PC-3 (cell line): ENCODE data around the gene NPHP3. TPM values are rescaled to one million over a fixed set of nuclear protein-coding genes. Genes with fewer than 3 reads are reported as not detected.

Experiments
- ATAC-seq: fragments of 200-7000 bp; cut with Tn5 transposase; 2 replicates; pipeline ENCODE4 v1.9.1; 2020; ENCODE audit warnings: mild to moderate bottlenecking, moderate library complexity
- BruUV-seq: library from RNA; stranded (reverse); fragments of 400-500 nt; replicated peaks from 2 replicates; lab custom pipeline; 2021; lab: Mats Ljungman, UMichigan
- CTCF ChIA-PET: fragments of 300-600 bp; sonication (Branson Sonifier 250); formaldehyde crosslinking; loops from one replicate; lab custom pipeline; 2022; ENCODE audit warnings: antibody characterized with exemption; lab: Charles Lee
- POLR2A ChIA-PET: fragments of 300-600 bp; sonication (Branson Sonifier 250); formaldehyde crosslinking; loops from one replicate; lab custom pipeline; 2022; ENCODE audit warnings: antibody characterized with exemption; ENCODE audit not compliant: unreplicated experiment; lab: Charles Lee
- DNase-seq: peaks from one replicate; pipeline ENCODE4 v3.0.0-alpha.2; 2015
- H2AFZ ChIP-seq: fragments of 300-600 bp; sonication (generic); 2 replicates; pipeline ENCODE4 v1.6.0; 2016; ENCODE audit warnings: antibody characterized with exemption, low read length
- H3F3A ChIP-seq: fragments of 300-600 bp; sonication (generic); one replicate; pipeline ENCODE4 v1.6.0; 2017; ENCODE audit warnings: antibody characterized with exemption, low read length, control low read depth, mild to moderate bottlenecking; ENCODE audit not compliant: unreplicated experiment
- H3K27ac ChIP-seq: fragments of 300-600 bp; sonication (generic); 2 replicates; pipeline ENCODE4 v1.5.1; 2016; ENCODE audit warnings: mild to moderate bottlenecking, low read length
- H3K27me3 ChIP-seq: fragments of 300-600 bp; sonication (generic); 2 replicates; pipeline ENCODE4 v1.6.1; 2016; ENCODE audit warnings: low read length, mixed read lengths
- H3K36me3 ChIP-seq: fragments of 300-600 bp; sonication (generic); 2 replicates; pipeline ENCODE4 v1.6.1; 2016; ENCODE audit warnings: low read depth, mixed run types, low read length, mixed read lengths
- H3K4me1 ChIP-seq: fragments of 300-600 bp; sonication (generic); 2 replicates; pipeline ENCODE4 v1.5.1; 2016; ENCODE audit warnings: low read length; ENCODE audit not compliant: insufficient read depth
- H3K4me2 ChIP-seq: fragments of 300-600 bp; sonication (generic); 2 replicates; pipeline ENCODE4 v1.6.0; 2016; ENCODE audit warnings: low read length
- H3K4me3 ChIP-seq: fragments of 300-600 bp; sonication (generic); 2 replicates; pipeline ENCODE4 v1.5.1; 2016; ENCODE audit warnings: mild to moderate bottlenecking, low read length, mixed read lengths
- H3K79me2 ChIP-seq: fragments of 300-600 bp; sonication (generic); 2 replicates; pipeline ENCODE4 v1.6.1; 2017; ENCODE audit warnings: low read length, mixed read lengths
- H3K9ac ChIP-seq: fragments of 300-600 bp; sonication (generic); 2 replicates; pipeline ENCODE4 v1.6.0; 2016; ENCODE audit warnings: mild to moderate bottlenecking, low read length
- H3K9me2 ChIP-seq: fragments of 300-600 bp; sonication (generic); replicated peaks from 2 replicates; pipeline ENCODE4 v1.6.1; 2016; ENCODE audit warnings: mixed run types, low read length, mixed read lengths
- H3K9me3 ChIP-seq: fragments of 300-600 bp; sonication (generic); 2 replicates; pipeline ENCODE4 v1.6.1; 2016; ENCODE audit warnings: low read length, mixed read lengths
- H4K20me1 ChIP-seq: fragments of 300-600 bp; sonication (generic); 2 replicates; pipeline ENCODE4 v1.6.1; 2016; ENCODE audit warnings: low read length, mixed read lengths
- CTCF ChIP-seq: fragments of 300-600 bp; sonication (generic); conservative IDR thresholded peaks from 2 replicates; pipeline ENCODE4 v1.5.1; 2017; ENCODE audit warnings: antibody characterized with exemption, low read depth, mild to moderate bottlenecking, low read length
- EZH2 ChIP-seq: fragments of 300-600 bp; sonication (generic); IDR thresholded peaks from one replicate; pipeline ENCODE4 v1.6.1; 2017; ENCODE audit warnings: antibody characterized with exemption, mild to moderate bottlenecking, low read length; ENCODE audit not compliant: unreplicated experiment
- EZH2phosphoT487 ChIP-seq: fragments of 300-600 bp; sonication (generic); IDR thresholded peaks from 2 replicates; pipeline ENCODE4 v1.6.1; 2018; ENCODE audit warnings: mild to moderate bottlenecking, antibody characterized with exemption, low read length, borderline replicate concordance
- intact Hi-C: fragments of 100-400 bp; cut with micrococcal nuclease; formaldehyde crosslinking; loops from 2 replicates; pipeline ENCODE4 v1.9.0; 2023
- total RNA-seq: library from RNA; depleted of rRNA; stranded (reverse); fragments of >200 nt; gene quantifications from 2 replicates; pipeline ENCODE4 v1.2.3, GENCODE V29; 2014

Gene NPHP3
- total RNA-seq, 1 experiment from 2014 or later: 6.2 TPM

GRCh38 chr3:132738314-132738713 is 16.1 kb upstream of the NPHP3 start:
- no peaks in the 10 kb centered on the region for H3K79me2 ChIP-seq
- intact Hi-C loops: no loop called here
- no peak overlapping the region for H3K4me2 ChIP-seq
- H2AFZ ChIP-seq: no peak overlapping the region
- H3K9ac ChIP-seq: no peak overlapping the region
- POLR2A ChIA-PET: no interaction called here
- H3K36me3 ChIP-seq: no peaks in the 10 kb centered on the region
- no peak overlapping the region for H3K27ac ChIP-seq
- DNase-seq (no peak), ATAC-seq (no peak)
- H3K9me2 ChIP-seq: no peaks in the 10 kb centered on the region
- CTCF ChIA-PET: no interaction called here
- H3F3A ChIP-seq: no peaks in the 10 kb centered on the region
- no TSS peak for BruUV-seq
- no peaks in the 10 kb centered on the region for H4K20me1 ChIP-seq
- no peak overlapping the region for H3K4me3 ChIP-seq
- no peaks in the 10 kb centered on the region for H3K9me3 ChIP-seq
- peaks cover 45% of the 10 kb centered on the region for H3K27me3 ChIP-seq
- TF ChIP-seq CTCF (no peak), EZH2 (no peak), EZH2phosphoT487 (no peak)
- H3K4me1 ChIP-seq: no peaks in the 10 kb centered on the region

- no peak overlapping the region for H2AFZ ChIP-seq
- no peaks in the 10 kb centered on the region for H3K4me1 ChIP-seq
- H3K9ac ChIP-seq: no peak overlapping the region
- no peaks in the 10 kb centered on the region for H3K79me2 ChIP-seq
- BruUV-seq: no TSS peak
- ATAC-seq (no peak), DNase-seq (no peak)
- no peak overlapping the region for H3K4me2 ChIP-seq
- no peak overlapping the region for H3K27ac ChIP-seq
- no peaks in the 10 kb centered on the region for H3K36me3 ChIP-seq
- ChIA-PET POLR2A (no interaction called here), CTCF (no interaction called here)
- TF ChIP-seq CTCF: no peak
- TF ChIP-seq EZH2: no peak
- no peak for TF ChIP-seq EZH2phosphoT487
- no peak overlapping the region for H3K4me3 ChIP-seq
- peaks cover 51% of the 10 kb centered on the region for H3K27me3 ChIP-seq
- no peaks in the 10 kb centered on the region for H3K9me3 ChIP-seq
- intact Hi-C loops: no loop called here
- H3K9me2 ChIP-seq: no peaks in the 10 kb centered on the region
- no peaks in the 10 kb centered on the region for H3F3A ChIP-seq
- no peaks in the 10 kb centered on the region for H4K20me1 ChIP-seq
Observed at GRCh38 chr3:132735589-132735988, 13.4 kb upstream of the NPHP3 start.

GRCh38 chr3:132730891-132731580 is 8.8 kb upstream of the NPHP3 start:
- no peak overlapping the region for H3K9ac ChIP-seq
- ATAC-seq (peak; percentile 78), DNase-seq (peak; percentile 55)
- TF ChIP-seq CTCF (peak; percentile 55; the same call in 1 of the 2 replicates), EZH2 (no peak)
- no peaks in the 10 kb centered on the region for H3K4me1 ChIP-seq
- ChIA-PET CTCF (interaction anchor here (0.6 to 1.3 kb wide), 3 partner anchors 311 to 847 kb away, joined by 3 to 13 read pairs (median 4); no protein-coding TSS in a partner anchor), POLR2A (no interaction called here)
- H3K9me3 ChIP-seq: no peaks in the 10 kb centered on the region
- no peaks in the 10 kb centered on the region for H3K36me3 ChIP-seq
- no peak overlapping the region for H3K27ac ChIP-seq
- intact Hi-C loops: loop anchor here (1.0 to 5.0 kb wide), 5 partner anchors 310 to 846 kb away; no protein-coding TSS in a partner anchor
- H3K79me2 ChIP-seq: no peaks in the 10 kb centered on the region
- peaks cover 34% of the 10 kb centered on the region for H3K27me3 ChIP-seq
- no peaks in the 10 kb centered on the region for H3K9me2 ChIP-seq
- no peaks in the 10 kb centered on the region for H4K20me1 ChIP-seq
- H2AFZ ChIP-seq: no peak overlapping the region
- H3K4me3 ChIP-seq: no peak overlapping the region
- no TSS peak for BruUV-seq
- H3F3A ChIP-seq: no peaks in the 10 kb centered on the region
- no peak overlapping the region for H3K4me2 ChIP-seq
